Stimulated activated naive CD4-positive, alpha-beta T cell (primary cell): ENCODE results near the gene SEMA3A.
A peak's percentile ranks its signal among the peaks of the same experiment; 100 is the strongest.
"Not testable (repeated sequence)": the region's sequence is repeated elsewhere in the genome, so short reads cannot be mapped to it uniquely, and the experiment has no call there.

Experiments
- DNase-seq, 6 experiments: peaks; one replicate each; lab custom pipeline; 2025; lab: John Stamatoyannopoulos, UW

SEMA3A gene

DNA sequence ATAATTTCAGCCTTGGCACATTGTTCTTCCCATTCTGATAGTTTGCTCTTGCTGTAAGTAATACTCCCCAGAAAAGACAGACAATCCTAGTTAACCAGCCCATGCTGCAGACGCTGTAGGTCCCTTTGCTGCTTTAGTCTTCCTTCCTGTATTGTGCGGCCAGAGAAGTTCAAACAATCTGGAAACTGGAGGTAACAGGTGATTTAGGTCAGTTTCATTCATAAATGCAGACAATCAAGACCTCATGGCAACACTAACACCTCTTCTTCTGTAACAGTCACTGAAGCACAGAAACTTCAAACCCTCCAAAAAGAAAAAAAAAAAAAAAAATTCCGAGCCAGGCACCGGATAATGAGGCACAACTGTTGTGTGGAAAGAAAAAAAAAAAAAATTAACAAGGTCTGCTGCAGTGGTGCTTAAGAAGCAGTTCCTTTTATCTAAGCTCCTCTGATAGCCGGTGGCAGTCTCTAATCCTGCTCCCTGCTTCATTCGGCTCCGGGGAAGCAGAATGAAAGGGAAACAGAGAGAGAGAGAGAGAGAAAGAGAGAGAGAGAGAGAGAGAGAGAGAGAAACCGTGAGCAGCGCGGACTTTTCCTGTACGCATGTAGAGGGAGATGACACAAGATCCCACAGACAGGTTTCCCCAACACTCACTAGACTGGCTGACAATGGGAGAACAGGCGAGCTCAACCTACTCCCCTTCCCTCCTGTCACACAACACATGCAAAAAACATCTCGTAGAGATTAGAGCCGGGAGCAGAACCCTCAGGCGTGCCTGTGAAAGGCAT, at the start of gene SEMA3A:
SEMA3A (minus strand) TSS at position 306 of the 788 bp plus-strand sequence; CDS start at position 103, 203 bp downstream.
- DNase-seq, result peak in 4 of 6 experiments; percentile 10 to 53 (median 44)

DNA sequence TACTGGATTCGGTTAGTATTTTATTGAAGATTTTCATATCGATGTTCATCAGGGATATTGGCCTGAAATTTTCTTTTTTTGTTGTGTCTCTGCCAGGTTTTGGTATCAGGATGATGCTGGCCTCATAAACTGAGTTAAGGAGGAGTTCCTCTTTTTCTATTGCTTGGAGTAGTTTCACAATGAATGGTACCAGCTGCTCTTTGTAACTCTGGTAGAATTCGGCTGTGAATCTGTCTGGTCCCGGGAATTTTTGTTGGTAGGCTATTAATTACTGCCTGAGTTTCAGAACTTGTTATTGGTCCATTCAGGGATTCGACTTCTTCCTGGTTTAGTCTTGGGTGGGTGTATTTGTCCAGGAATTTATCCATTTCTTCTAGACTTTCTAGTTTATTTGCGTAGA, 48.4 kb upstream of the SEMA3A start:
- not testable (repeated sequence) for DNase-seq

DNA sequence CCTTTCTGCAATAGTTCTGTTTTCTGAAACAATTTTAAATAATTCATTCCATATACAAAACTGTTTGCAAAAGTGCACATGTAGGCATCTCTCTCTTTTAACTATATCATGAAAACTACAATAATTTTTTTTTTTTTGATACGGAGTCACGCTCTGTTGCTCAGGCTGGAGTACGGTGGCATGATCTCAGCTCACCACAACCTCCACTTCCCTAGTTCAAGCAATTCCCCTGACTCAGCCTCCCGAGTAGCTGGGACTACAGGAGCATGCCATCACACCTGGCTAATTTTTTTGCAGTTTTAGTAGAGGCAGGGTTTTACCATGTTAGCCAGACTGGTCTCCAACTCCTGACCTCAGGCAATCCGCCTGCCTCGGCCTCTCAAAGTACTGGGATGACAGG, 44.0 kb upstream of the SEMA3A start:
- DNase-seq, result no peak

GRCh38 chr7:84237533-84238173, 43.1 kb upstream of the SEMA3A start:
- no peak for DNase-seq

GRCh38 chr7:84236398-84236797, 41.8 kb upstream of the SEMA3A start:
- no peak for DNase-seq

DNA sequence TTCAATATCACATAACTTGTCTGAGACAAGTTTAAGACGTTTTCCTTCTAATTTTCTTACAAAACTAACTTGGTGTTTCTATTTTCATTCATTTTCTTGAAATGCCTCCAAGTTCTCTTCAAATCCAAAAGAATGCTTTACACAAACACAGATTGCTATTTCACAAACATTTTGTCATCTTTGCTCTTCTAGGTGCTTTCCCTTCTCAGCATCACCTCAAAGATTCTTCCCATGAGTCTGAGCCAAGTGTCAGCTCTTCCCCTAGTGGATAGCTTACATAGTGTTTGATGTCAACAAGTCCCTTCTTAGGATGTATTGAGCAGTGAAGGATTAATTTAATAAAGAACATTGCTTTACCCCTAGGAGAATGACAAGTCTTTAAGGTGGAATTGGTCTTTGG, 38.1 kb upstream of the SEMA3A start:
- DNase-seq, result no peak

DNA sequence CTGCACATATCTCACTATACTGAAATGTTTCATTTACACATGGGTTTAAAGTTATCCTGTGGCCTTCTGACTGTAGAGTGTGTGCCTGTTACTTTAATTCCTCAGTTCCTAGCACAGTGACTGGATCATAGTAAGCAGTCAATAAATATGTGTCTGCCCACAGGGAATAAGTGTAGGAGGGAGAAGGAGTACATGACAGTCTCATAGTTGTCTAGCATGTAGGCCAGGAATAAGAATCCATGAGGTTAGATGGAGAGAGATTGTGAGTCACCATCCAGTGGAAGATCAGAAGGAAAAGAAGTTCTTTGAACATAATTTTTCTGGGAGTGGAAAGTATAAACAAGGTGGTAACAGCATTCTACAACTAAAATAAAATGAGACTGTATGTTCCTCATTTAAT, 36.6 kb upstream of the SEMA3A start:
- no peak for DNase-seq

- no peak for DNase-seq
Measured at GRCh38 chr7:84230491-84230890, 35.9 kb upstream of the SEMA3A start.

GRCh38 chr7:84228526-84228925, 33.9 kb upstream of the SEMA3A start:
- no peak for DNase-seq

GRCh38 chr7:84226759-84227158, 32.2 kb upstream of the SEMA3A start:
- no peak for DNase-seq

DNA sequence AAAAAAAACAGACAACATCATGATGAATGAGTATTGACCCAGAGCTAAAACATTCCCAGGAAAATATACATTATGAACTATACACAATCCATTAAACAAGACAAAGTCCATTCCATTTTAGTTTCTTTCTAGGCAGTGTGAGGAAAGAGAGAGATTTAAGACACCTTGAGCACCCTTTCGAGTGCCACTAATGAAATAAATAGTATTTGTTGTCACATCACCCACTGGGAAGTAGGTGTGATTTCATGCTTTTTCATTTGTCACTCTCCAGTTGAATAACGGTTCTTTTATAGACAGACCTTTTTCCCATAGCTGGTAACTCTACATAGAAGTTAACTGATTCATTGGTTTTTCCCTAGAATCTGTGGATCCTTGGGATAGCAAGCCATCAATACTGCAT, 29.9 kb upstream of the SEMA3A start:
- DNase-seq, result no peak

GRCh38 chr7:84219310-84219709, 24.7 kb upstream of the SEMA3A start:
- DNase-seq, result no peak

GRCh38 chr7:84218681-84219080, 24.1 kb upstream of the SEMA3A start:
- no peak for DNase-seq

DNA sequence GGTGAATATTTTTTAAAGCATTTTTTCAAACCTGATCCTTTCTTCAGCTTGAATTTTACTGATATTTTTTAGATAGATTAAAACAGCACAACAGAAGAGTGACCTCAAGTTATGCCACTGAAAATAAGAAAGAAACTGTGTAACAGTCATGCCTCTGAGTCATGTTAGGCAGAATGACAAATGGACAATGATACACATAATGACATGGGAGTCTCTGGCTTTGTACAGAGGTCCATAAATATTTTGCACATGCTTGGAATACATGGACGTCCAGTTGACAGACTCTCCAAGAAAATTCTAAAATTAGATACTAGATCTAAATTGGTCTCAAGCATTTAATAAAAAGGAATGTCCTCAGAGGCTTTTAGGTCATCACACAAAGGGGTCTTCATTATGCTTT, 21.9 kb upstream of the SEMA3A start:
- DNase-seq, result no peak

DNA sequence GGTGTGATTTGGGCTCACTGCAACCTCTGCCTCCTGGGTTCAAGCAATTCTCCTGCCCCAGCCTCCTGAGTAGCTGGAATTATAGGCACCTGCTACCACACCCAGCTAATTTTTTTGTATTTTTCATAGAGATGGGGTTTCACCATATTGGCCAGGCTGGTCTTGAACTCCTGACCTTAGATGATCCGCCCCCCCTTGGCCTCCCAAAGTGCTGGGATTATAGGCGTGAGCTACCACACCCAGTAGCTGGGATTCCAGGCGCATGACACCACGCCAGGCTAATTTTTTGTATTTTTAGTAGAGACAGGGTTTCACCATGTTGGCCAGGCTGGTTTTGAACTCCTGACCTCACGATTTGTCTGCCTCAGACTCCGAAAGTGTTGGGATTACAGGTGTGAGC, 20.2 kb upstream of the SEMA3A start:
- DNase-seq, result not testable (repeated sequence)

- DNase-seq, result no peak
Measured at GRCh38 chr7:84210301-84210700, 15.7 kb upstream of the SEMA3A start.

- no peak for DNase-seq
Measured at GRCh38 chr7:84209006-84209405, 14.4 kb upstream of the SEMA3A start.

- DNase-seq, result no peak
Measured at GRCh38 chr7:84207615-84208014, 13.0 kb upstream of the SEMA3A start.

DNA sequence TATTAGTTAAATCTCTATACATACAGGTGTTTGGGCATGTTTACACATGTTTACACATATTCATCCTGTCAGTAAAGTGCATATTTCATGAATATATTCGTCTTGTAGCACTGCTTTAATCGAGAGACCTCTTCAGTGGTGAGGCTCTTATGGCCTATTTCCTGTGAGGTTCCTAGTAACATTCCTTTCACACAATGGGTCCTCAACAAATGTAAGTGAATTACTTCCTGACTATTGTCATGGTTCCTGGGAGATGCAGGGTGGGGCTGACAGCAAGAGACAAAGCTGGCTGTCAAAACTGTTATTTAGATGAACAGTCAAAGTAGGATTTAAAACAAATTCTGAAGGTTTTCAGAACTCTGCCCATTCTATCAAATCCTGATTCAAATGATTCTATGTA, 12.4 kb upstream of the SEMA3A start:
- DNase-seq, result no peak

DNA sequence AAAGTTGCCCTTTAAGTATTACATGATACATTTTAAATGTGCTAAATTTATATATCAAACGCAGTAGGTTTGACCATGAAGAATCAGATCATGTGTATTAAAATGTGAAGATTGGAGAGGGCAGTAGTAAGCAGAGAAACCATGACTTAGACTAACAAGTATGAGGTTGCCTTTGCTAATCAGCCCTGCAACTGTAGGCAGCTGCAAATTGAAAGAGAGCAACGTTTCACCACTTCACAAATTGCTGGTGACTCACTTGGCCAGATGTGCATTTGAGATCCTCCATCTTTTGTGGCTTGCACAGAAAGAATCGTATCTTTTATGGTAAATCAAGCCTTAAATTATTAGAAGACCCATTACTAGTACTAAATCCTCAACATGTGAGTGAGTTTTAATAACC, 10.1 kb upstream of the SEMA3A start:
- DNase-seq, result no peak

DNA sequence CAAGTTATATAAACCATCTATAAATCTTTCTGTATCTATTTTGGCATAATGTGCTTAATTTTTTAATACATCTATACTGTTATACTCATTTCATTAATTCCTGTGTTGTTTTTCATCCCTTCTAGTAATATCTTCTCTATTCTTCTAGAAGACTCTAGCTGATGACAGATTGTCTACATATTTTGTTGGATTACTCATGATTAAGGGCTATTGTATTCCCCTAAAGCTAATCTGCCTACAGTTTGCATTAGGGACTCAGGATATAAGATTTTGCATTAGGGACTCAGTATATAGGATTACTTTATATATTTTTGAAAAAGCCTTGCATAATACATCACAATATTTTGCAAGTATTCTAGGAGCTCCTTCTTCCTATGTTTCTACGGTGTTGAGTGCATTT, 8.3 kb upstream of the SEMA3A start:
- no peak for DNase-seq

GRCh38 chr7:84200859-84201258, 6.3 kb upstream of the SEMA3A start:
- no peak for DNase-seq

GRCh38 chr7:84199216-84199615, 4.6 kb upstream of the SEMA3A start:
- DNase-seq, result no peak

DNA sequence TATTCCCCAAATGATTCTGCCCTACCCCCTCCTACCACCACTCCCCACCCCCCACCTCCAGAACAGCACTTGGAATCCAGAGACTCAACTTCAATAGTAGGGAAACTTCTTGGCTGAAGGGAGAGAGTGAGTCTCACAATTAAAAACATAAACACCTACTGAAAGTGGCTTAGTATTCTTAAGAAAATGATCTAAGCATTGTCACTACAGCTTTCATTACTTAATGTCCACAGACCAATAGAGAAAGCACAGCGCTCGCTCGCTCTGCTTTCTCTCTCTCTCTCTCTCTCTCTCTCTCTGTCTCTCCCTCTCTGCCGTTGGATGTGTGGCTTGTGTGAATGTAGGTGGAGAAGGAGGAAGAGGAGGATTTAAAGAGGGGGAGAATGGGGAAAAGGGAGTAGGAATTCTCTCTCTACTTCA, 1.5 kb upstream of the SEMA3A start:
- no peak for DNase-seq
